IMR-90 (cell line): ENCODE data around the gene CREBBP.

Experiments used
- CEBPB ChIP-seq: IDR thresholded peaks from 2 replicates; pipeline ENCODE4 v1.6.1; 2012; ENCODE audit warnings: low read depth, low read length, improper control_type of control experiment
- CTCF ChIP-seq: conservative IDR thresholded peaks from 2 replicates; pipeline ENCODE4 v1.5.1; 2012; ENCODE audit warnings: mild to moderate bottlenecking, low read depth, low read length, improper control_type of control experiment
- POLR2A ChIP-seq: IDR thresholded peaks from 2 replicates; pipeline ENCODE4 v1.6.1; 2012; ENCODE audit warnings: mild to moderate bottlenecking, low read depth, low read length
- RAD21 ChIP-seq: IDR thresholded peaks from 2 replicates; pipeline ENCODE4 v1.6.1; 2012; ENCODE audit warnings: low read length, improper control_type of control experiment
- RFX5 ChIP-seq: IDR thresholded peaks from 2 replicates; pipeline ENCODE4 v1.8.0; 2012; ENCODE audit warnings: low read depth, mild to moderate bottlenecking, low read length, moderate library complexity
- SMC3 ChIP-seq: fragments of 150-350 bp; IDR thresholded peaks from 2 replicates; pipeline ENCODE4 v1.6.1; 2016; ENCODE audit warnings: low read depth, mild to moderate bottlenecking, antibody characterized with exemption, low read length, moderate library complexity
- USF2 ChIP-seq: fragments of 150-350 bp; IDR thresholded peaks from 2 replicates; pipeline ENCODE4 v1.6.1; 2017; ENCODE audit warnings: mild to moderate bottlenecking, antibody characterized with exemption, low read length, low read depth

GRCh38 chr16:3829631-3830536, 50.6 kb downstream of the CREBBP start:
- TF ChIP-seq POLR2A, result no peak
- TF ChIP-seq CTCF, result no peak
- TF ChIP-seq RAD21, result no peak
- TF ChIP-seq RFX5, result no peak
- no peak for TF ChIP-seq SMC3
- no peak for TF ChIP-seq CEBPB
- TF ChIP-seq USF2, result no peak
